HG03097 (cell line): Measurements from ENCODE around the gene ERC2.

Experiments
- ATAC-seq: cut with Tn5 transposase; IDR thresholded peaks from one replicate; pipeline ENCODE4 v1.9.1; 2021; ENCODE audit not compliant: unreplicated experiment, low FRiP score

ERC2 gene

GRCh38 chr3:55816794-55817576 lies 651.3 kb downstream of the ERC2 start:
- ATAC-seq = no peak

- no peak for ATAC-seq
Observed at GRCh38 chr3:55815262-55815661, 653.0 kb downstream of the ERC2 start.

- ATAC-seq = no peak
Observed at GRCh38 chr3:55813268-55814097, 654.8 kb downstream of the ERC2 start.

GRCh38 chr3:55812394-55813013 lies 655.8 kb downstream of the ERC2 start:
- ATAC-seq = no peak

GRCh38 chr3:55807210-55807609 lies 661.1 kb downstream of the ERC2 start:
- ATAC-seq = no peak

- ATAC-seq = no peak
Observed at GRCh38 chr3:55805169-55805568, 663.1 kb downstream of the ERC2 start.

GRCh38 chr3:55804170-55805095 lies 663.8 kb downstream of the ERC2 start:
- no peak for ATAC-seq

- ATAC-seq = no peak
Observed at GRCh38 chr3:55802816-55803215, 665.5 kb downstream of the ERC2 start.

- ATAC-seq = no peak
Observed at GRCh38 chr3:55801676-55802075, 666.6 kb downstream of the ERC2 start.

GRCh38 chr3:55801068-55801467 lies 667.2 kb downstream of the ERC2 start:
- ATAC-seq = no peak

GRCh38 chr3:55797775-55798174 lies 670.5 kb downstream of the ERC2 start:
- ATAC-seq = no peak

GRCh38 chr3:55797084-55797483 lies 671.2 kb downstream of the ERC2 start:
- ATAC-seq = no peak

GRCh38 chr3:55796533-55796932 lies 671.7 kb downstream of the ERC2 start:
- ATAC-seq = no peak

GRCh38 chr3:55795746-55796145 lies 672.5 kb downstream of the ERC2 start:
- ATAC-seq = no peak

- no peak for ATAC-seq
Observed at GRCh38 chr3:55795296-55795695, 673.0 kb downstream of the ERC2 start.

- ATAC-seq = no peak
Observed at GRCh38 chr3:55792742-55793141, 675.5 kb downstream of the ERC2 start.

GRCh38 chr3:55792009-55792408 lies 676.3 kb downstream of the ERC2 start:
- no peak for ATAC-seq

- no peak for ATAC-seq
Observed at GRCh38 chr3:55790596-55791350, 677.5 kb downstream of the ERC2 start.

- no peak for ATAC-seq
Observed at GRCh38 chr3:55789516-55789915, 678.8 kb downstream of the ERC2 start.

- no peak for ATAC-seq
Observed at GRCh38 chr3:55782807-55783206, 685.5 kb downstream of the ERC2 start.
